Mucosa of rectum (tissue), 2 donors: ENCODE measurements around the gene UCK1.

Experiments used
- H3K27ac ChIP-seq, 2 donors: one replicate each; pipeline ENCODE4 v1.7.0; 2013; ENCODE audit warnings: inconsistent platforms in 2 of 2, low read depth in 2 of 2, low read length in 2 of 2
- H3K27me3 ChIP-seq, 2 donors: one replicate each; pipeline ENCODE4 v1.7.0; 2013; ENCODE audit warnings: low read length in 2 of 2; ENCODE audit not compliant: control insufficient read depth in 2 of 2, insufficient read depth in 2 of 2
- H3K36me3 ChIP-seq, 2 donors: one replicate each; pipeline ENCODE4 v1.7.0; 2013; ENCODE audit warnings: low read length in 2 of 2; ENCODE audit not compliant: control insufficient read depth in 2 of 2, insufficient read depth in 2 of 2
- H3K4me1 ChIP-seq, 2 donors: one replicate each; pipeline ENCODE4 v1.7.0; 2013; ENCODE audit warnings: low read length in 2 of 2, mild to moderate bottlenecking in 1 of 2; ENCODE audit not compliant: control insufficient read depth in 2 of 2, insufficient read depth in 2 of 2
- H3K4me3 ChIP-seq, 2 donors: one replicate each; pipeline ENCODE4 v1.7.0; 2013; ENCODE audit warnings: low read length in 2 of 2
- H3K9ac ChIP-seq, 2 donors: one replicate each; pipeline ENCODE4 v1.7.0; 2013; ENCODE audit warnings: low read length in 2 of 2, low read depth in 1 of 2, mild to moderate bottlenecking in 1 of 2
- H3K9me3 ChIP-seq, 2 donors: one replicate each; pipeline ENCODE4 v1.7.0; 2013; ENCODE audit warnings: low read length in 2 of 2; ENCODE audit not compliant: control insufficient read depth in 2 of 2
- donor health status: healthy.
- donor health status: Normal muscosa, but diverticular disease.

Gene UCK1

DNA sequence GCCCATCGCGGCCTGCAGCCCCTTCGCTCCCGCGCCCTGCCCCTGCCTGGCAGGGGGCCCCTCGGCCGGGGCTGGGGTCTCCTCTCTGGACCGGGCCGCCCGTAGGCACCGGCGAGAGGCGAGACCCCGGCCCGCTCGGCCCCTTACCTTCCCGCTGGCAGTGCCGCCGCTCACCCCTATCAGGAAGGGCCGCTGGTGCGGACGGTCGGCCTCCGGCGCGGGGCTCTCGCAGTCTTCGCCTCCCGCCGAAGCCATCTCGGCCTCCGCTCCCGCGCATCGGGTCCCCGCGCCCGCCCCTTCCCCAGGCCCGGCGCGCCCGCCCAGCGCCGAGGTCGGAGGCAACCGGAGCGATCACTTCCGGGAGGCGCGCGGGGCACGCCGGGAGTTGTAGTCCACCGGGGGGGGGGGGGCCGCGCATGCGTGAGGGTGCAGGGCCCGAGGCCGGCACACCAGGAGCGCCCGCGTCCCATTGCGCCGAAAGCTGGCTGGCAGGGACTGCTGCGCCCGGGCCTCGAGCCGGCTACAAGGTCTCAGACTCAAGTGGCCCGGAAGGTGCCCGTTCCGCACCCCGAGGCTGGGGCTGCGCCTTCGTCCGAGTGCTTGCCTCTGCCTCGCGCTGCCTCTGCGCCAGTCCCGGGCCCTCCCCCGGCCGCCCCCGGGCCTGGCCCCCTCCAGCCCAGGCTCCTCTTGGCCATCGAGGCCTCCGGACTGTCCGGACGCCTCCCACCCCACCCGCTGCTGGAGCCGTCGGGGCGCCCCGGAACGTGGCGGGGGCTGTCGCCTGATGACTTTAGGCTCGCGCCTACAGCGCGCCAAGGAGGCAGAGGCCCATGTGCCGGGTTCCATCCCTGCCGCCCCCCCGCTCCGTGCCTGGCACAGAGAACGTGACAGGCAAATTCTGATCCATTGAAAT lies at the start of gene UCK1:
Gene UCK1 (minus strand): TSS at position 344 of the 913 bp plus-strand sequence. CDS start 89 bp downstream, at position 255.
- peak within 1 kb of the TSS; percentile 80 to 87 for H3K9ac ChIP-seq
- peaks cover 21 to 29% of the 10 kb centered on the region in 2 donors for H3K36me3 ChIP-seq
- peak within 1 kb of the TSS; percentile 66 to 81 for H3K4me3 ChIP-seq
- peaks cover 9 to 12% of the 10 kb centered on the region in 2 donors for H3K4me1 ChIP-seq
- H3K9me3 ChIP-seq = no peaks in the 10 kb centered on the region
- peaks cover 0 to 4% of the 10 kb centered on the region in 2 donors for H3K27me3 ChIP-seq
- peak within 1 kb of the TSS in 1 of 2 donors; percentile 58 for H3K27ac ChIP-seq

DNA sequence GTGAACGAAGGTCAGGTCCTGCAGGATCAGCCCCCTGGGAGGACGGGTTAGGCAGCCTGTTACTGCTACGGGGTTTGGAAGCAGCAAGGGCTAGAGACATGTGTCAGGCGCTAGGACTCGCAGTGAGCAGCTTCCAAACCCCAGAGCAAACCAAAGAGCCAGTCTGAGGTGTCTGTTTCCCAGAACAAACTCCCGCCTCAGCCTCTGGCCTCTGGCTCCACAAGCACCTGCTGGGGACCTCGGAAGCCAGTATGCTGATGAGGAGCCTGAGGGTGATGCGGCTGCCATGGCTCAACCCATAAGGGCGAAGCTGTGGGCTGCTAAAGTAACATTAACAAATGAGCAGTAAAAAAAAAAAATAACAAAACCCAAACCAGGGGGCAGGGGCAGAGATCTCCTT lies 49.3 kb upstream of the UCK1 start:
- H3K9me3 ChIP-seq = no peaks in the 10 kb centered on the region
- no peaks in the 10 kb centered on the region for H3K27me3 ChIP-seq
- peaks cover 44 to 63% of the 10 kb centered on the region in 2 donors for H3K36me3 ChIP-seq
- H3K9ac ChIP-seq = no peak overlapping the region
- H3K4me1 ChIP-seq = peaks cover 0 to 5% of the 10 kb centered on the region in 2 donors
- H3K27ac ChIP-seq = no peak overlapping the region
- H3K4me3 ChIP-seq = no peak overlapping the region

GRCh38 chr9:131579789-131580211 lies 48.7 kb upstream of the UCK1 start:
- H3K4me3 ChIP-seq = no peak overlapping the region
- H3K27ac ChIP-seq = no peak overlapping the region
- H3K9ac ChIP-seq = no peak overlapping the region
- H3K27me3 ChIP-seq = no peaks in the 10 kb centered on the region
- no peaks in the 10 kb centered on the region for H3K9me3 ChIP-seq
- H3K4me1 ChIP-seq = peaks cover 0 to 4% of the 10 kb centered on the region in 2 donors
- H3K36me3 ChIP-seq = peaks cover 44 to 60% of the 10 kb centered on the region in 2 donors

DNA sequence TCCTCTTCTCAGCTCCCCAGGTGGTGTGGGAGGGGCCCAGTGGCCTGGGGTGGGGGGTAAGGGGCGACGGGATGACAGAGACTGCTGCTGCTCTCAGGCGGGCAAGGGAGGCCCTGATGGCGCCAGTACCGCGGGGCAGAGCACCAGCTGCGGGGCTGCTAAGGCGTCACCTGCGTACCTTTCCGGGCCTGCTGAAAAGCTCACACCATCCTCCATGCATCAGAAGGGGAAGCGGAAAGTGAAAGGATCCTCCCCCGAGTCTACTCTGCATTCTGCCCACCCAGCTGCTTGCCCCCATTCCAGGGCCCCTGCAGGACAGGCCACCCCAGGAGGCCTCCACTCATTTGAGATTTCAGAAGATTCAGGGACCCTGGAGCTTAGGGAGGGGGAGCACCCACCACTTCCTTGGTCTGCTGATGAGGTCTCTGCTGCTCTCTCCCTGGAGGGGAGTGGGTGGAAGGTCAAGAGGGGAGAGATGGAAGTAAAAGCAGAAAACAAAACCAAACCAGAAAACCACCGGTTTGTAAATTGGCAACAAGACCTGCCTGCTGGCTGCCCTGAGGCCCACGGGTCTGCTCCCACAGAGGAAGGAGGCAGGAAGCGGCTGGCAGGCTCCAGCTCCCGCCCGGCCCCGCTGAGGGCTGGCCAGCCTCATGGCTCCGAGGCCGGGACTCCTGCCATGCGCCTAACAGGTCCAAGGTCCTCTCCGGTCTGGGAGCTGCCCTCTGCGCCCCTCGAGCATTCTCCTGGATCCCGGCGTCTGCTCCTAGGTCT lies 47.9 kb upstream of the UCK1 start:
- Histone ChIP-seq H3K9ac (no peak overlapping the region), H3K4me3 (no peak overlapping the region), H3K27me3 (no peaks in the 10 kb centered on the region), H3K9me3 (no peaks in the 10 kb centered on the region), H3K36me3 (peaks cover 44 to 53% of the 10 kb centered on the region in 2 donors), H3K4me1 (no peaks in the 10 kb centered on the region), H3K27ac (peak overlapping the region in 1 of 2 donors; percentile 38)

DNA sequence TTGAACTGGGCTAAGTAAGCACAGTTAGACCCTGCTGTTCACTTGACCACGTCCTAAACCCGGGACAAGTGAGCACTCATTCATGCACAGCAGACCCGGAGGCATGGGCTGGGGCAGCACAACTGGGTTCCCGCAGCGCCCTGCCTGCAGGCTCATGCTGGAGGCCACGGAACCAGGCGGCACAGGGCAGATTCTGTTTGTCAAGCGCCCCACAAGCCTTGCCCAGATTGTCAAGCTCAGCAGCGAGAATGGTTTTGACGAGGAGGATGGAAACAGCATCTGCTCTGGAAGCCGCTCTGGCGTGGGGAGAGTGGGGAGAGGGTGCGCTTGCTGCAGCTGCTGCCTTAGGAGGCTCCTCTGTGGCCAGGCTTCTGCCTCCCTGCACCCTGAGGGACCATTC lies 47.0 kb upstream of the UCK1 start:
- no peak overlapping the region for H3K27ac ChIP-seq
- H3K9me3 ChIP-seq = no peaks in the 10 kb centered on the region
- no peak overlapping the region for H3K4me3 ChIP-seq
- no peaks in the 10 kb centered on the region for H3K4me1 ChIP-seq
- no peak overlapping the region for H3K9ac ChIP-seq
- H3K36me3 ChIP-seq = peaks cover 36 to 46% of the 10 kb centered on the region in 2 donors
- no peaks in the 10 kb centered on the region for H3K27me3 ChIP-seq

DNA sequence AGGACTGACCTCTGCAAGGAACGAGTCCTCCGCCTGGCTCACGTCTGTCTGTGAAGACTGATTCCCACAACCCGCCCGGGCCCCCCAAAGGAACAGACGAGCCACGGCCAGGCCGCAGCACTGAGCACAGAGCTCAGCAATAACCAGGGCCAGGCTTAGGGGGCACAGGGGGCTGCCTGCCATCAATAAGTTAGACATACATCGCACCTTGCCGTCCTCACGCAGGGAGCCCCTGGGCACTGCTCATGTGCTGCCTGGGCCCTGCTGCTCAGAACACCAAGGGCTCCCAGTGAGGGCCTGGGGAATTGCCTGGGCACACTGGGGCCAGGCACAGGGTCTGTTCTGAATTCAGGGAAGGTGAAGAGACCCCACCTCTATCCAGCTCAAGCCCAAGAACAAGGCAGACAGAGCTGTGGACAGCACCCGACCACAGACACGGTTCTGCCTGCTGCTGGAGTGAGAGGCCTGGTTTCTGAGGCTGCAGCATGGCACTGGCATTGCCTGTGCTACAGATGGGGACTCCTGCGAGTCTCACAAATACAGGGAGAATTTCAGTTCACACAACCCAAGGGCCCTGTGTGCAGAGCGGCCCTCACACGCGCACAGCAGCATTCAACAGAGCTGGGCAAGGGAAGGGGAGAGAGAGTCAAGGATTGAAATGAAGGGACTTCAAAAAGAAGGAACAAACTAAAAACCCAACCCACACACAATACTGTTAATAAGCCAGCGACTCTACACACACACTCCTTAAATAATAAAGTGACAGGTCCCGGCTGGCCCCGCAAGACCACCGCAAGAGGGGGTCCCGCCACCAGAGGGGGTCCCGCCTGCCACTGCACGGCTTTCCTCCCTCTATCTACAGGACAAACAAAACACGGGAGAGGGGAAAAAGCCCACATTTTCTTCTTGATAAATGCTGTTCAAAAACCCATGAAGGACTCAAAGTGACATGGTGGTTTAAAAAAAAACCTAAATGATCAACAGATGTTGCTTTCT lies 46.2 kb upstream of the UCK1 start:
- no peak overlapping the region for H3K27ac ChIP-seq
- no peaks in the 10 kb centered on the region for H3K9me3 ChIP-seq
- H3K4me3 ChIP-seq = no peak overlapping the region
- H3K4me1 ChIP-seq = no peaks in the 10 kb centered on the region
- no peak overlapping the region for H3K9ac ChIP-seq
- H3K27me3 ChIP-seq = no peaks in the 10 kb centered on the region
- peaks cover 29 to 39% of the 10 kb centered on the region in 2 donors for H3K36me3 ChIP-seq

GRCh38 chr9:131575946-131576853 lies 45.1 kb upstream of the UCK1 start:
- Histone ChIP-seq H3K9me3 (no peaks in the 10 kb centered on the region), H3K4me3 (no peak overlapping the region), H3K36me3 (peaks cover 23 to 30% of the 10 kb centered on the region in 2 donors), H3K27me3 (no peaks in the 10 kb centered on the region), H3K9ac (no peak overlapping the region), H3K4me1 (no peaks in the 10 kb centered on the region), H3K27ac (no peak overlapping the region)

- no peak overlapping the region for H3K4me3 ChIP-seq
- H3K27me3 ChIP-seq = no peaks in the 10 kb centered on the region
- H3K9me3 ChIP-seq = no peaks in the 10 kb centered on the region
- no peak overlapping the region for H3K9ac ChIP-seq
- H3K36me3 ChIP-seq = peaks cover 16 to 25% of the 10 kb centered on the region in 2 donors
- no peaks in the 10 kb centered on the region for H3K4me1 ChIP-seq
- no peak overlapping the region for H3K27ac ChIP-seq
Measured at GRCh38 chr9:131574730-131575640, 43.9 kb upstream of the UCK1 start.
